ENCODE measurements around the gene KCP.

The KCP gene

DNA sequence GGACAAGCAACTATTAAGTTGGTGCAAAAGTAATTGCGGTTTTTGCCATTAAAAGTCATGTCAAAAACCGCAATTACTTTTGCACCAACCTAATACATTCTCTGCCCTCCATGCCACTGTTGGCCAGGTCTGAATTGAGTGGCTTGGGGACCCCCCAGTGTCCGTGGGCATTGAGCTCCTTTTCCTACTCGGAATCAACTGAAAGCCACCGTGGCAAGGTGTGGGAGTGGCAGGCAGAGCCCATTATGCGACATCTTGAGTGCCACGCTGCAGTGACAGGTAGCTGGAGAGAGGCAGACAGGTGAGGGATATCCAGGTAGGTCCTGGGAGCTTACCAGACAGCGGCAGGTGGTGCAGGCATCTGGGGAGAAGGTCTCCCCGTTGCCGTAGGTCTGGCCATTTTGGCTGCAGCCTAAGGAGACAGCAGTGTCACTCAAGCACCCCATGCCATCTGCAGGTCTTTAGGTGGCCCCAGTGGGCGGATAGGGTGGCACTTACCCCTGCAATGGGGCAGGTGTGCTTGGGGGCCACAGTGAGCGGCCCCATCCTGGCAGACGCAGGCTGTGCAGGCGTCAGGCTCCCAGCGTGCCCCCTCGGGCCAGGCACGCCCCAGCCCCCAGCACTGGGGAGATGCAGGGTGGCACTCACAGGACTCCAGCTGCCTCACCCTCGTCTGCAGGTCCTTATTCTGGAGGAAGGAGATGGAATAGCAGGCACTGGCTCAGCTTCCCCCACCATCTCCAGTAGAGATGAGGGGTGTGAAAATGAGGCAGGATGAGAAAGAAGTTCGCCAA, 3.5 kb downstream of the KCP start:
- DNase-seq (ENCODE audit: low spot score), result no peak

DNA sequence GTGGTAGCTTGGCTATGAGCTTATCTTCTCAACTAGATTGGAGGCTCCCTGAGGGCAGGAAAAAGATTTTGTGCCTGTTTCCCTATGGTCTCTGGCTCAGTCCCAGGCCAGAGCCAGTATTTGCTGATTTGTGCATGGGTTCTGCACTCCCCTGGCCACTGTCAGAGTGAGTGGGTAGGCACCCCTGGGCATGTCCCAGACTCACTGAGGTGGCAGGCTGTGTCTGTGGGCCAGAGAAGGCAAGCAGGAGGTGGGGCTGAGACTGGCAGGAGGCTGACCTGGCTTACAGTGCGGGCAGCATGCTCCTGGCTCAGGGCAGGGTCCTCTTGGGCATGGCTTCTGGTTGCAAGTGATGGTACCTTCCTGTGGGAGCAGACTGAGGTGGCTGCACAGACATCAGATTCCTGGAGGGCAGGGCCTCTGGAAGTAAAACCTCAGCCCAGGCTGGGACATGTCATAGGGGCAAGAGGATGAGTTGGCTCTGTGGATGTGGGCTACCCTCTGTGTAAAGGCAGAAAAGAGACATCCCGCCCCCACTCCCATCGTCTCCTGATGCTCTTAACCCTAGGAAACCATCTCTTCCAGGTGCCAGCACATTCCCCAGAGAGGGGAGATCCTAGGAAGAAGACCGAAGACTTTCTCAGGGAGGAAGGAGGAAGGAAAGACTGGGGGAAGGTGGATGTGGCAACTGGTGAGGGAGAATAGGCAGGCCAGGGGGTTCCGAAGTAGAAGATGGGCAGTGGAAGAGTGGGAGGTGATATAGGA, 4.3 kb downstream of the KCP start:
- DNase-seq (ENCODE audit: low spot score), result no peak

- DNase-seq (ENCODE audit: low spot score), result peak; percentile 63
Measured at GRCh38 chr7:128904381-128905197, 5.9 kb downstream of the KCP start.

DNA sequence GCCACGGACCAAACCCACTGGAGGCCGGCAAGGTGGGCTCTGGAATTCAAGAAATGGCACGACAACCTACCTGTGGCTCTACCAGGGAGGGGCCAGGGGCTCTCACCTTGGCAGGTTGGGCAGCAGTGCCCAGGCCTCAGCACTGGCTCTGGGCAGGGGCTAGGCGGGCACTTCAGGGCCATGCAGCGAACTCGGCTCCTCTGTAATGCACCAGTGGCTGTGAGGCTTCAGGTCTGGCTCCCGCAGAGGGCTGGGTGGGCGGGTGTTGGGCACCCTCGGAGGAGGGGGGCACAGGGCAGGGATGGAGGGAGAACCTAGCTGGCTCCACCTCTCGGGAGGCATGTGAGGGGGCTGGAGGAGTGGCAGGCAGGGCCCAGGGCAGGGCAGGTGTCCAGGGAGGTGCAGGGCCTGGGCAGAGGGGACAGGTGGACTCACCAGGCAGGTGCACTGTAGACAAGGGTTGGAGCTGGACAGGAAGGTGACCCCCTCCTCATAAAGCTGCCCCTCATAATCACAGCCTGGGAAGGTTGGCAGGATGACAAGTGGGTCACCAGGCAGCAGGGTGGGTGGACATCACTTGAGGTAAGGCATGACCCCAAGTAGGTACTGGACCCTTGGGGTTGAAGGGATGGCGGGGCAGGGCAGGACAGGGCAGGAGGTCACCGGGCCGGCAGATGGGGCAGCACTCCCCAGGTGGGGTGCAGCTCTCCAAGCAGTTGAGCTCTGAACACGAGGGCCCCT, 6.7 kb downstream of the KCP start:
- no peak for DNase-seq (ENCODE audit: low spot score)

DNA sequence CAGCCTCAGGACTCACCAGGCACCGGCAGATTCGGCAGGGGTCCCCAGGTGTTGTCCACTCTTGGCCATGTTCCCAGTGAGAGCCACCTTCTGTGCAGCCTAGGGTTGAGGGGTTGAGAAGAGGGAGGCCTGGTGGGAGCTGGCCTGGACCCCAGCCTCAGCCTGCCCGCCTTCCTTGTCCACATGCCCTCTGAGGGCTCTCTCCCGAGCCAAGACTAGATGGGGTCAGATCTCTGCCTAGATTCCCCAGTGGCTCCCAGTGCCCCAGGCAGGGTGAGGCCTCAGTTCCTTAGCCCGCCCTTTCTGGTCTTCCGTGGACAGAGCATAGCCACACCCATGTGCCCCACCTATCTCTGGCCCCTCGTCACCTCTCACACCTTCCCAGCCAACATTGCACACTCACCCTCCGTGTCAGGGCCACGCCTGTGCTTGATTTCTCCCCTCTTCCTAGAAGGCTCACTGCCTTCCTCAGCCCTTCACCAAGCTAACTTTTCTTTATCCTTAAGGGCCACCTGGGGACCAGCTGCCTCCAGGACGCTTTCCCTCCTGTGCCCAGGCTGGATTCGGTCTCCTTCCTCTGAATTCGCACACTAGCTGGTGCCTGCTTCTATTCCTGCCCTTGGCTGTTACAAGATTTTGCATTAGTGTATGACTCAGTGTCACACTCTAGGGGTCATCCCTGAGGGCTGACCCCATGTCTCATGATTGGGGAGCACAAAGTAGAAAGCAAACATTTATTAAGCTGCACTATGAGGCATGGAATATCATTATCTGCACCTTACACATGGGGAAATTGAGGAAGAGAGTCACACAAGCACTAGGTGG, 7.5 kb downstream of the KCP start:
- no peak for DNase-seq (ENCODE audit: low spot score)

GRCh38 chr7:128900237-128900636, 10.3 kb downstream of the KCP start:
- DNase-seq (ENCODE audit: low spot score), result no peak

GRCh38 chr7:128899392-128899791, 11.1 kb downstream of the KCP start:
- DNase-seq (ENCODE audit: low spot score), result no peak

GRCh38 chr7:128895320-128895719, 15.2 kb downstream of the KCP start:
- DNase-seq (ENCODE audit: low spot score), result no peak

- DNase-seq (ENCODE audit: low spot score), result no peak
Measured at GRCh38 chr7:128894101-128894440, 16.4 kb downstream of the KCP start.

- DNase-seq (ENCODE audit: low spot score), result no peak
Measured at GRCh38 chr7:128893251-128894100, 17.0 kb downstream of the KCP start.

GRCh38 chr7:128892521-128893250, 17.8 kb downstream of the KCP start:
- no peak for DNase-seq (ENCODE audit: low spot score)

- DNase-seq (ENCODE audit: low spot score), result no peak
Measured at GRCh38 chr7:128891942-128892269, 18.6 kb downstream of the KCP start.

GRCh38 chr7:128891110-128891941, 19.2 kb downstream of the KCP start:
- no peak for DNase-seq (ENCODE audit: low spot score)

GRCh38 chr7:128890306-128891109, 20.0 kb downstream of the KCP start:
- DNase-seq (ENCODE audit: low spot score), result no peak

- DNase-seq (ENCODE audit: low spot score), result no peak
Measured at GRCh38 chr7:128889121-128889520, 21.4 kb downstream of the KCP start.

DNA sequence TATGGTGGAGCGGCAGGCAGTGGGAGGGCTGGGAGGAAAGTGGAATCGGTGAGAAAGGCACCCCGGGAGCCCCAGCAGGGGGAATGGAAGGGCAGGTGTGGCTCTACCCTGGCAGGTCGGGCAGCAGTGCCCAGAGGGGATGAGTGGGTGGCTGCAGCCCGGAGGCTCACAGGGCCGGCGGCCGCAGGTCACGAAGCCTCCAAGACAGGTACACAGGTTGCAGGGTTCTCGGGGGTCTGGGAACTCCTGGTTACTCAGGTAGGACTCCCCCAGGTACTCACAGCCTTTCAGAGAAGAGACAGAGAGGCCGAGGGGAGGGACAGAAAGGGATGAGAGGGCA, 21.8 kb downstream of the KCP start:
- DNase-seq (ENCODE audit: low spot score), result no peak

DNA sequence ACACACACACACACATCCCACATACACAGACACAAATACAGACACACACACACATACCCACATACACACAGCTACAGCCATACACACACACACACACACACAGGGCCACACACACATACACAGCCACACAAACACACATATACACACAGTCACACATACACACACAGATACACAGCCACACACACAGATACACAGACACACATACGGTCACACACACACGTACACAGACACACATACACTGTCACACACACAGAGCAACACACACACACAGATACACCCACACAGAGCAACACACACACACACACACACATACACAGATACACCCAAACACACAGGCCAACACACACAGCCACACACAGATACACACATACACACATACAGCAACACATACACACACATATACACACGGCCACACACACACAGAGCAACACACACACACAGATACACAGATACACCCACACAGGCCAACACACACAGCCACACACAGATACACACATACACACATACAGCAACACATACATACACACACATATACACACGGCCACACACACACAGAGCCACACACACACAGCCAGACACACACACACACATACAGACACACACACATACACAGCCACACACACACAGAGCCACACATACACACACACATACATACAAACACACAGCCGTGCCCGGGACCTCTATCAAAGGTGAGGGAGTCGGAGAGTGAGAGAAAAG, 22.3 kb downstream of the KCP start:
- DNase-seq (ENCODE audit: low spot score), result no peak
